Fibroblast of lung (primary cell): ENCODE data around the gene ATP5MG.

Experiments used
- EZH2 ChIP-seq: IDR thresholded peaks from 2 replicates; pipeline ENCODE4 v1.5.1; 2012; ENCODE audit warnings: low read length, control low read depth, mild to moderate bottlenecking; ENCODE audit errors: missing control alignments
- TF ChIP-seq, protein P1 (sequence below), 2 donors: IDR thresholded peaks in 1 of 2; conservative IDR thresholded peaks in 1 of 2; 1 replicate in 1 of 2; 2 replicates in 1 of 2; pipeline ENCODE4 v1.5.1; 2011 to 2012; ENCODE audit warnings: low read length in 2 of 2, control low read depth in 1 of 2, inconsistent platforms in 1 of 2, low read depth in 1 of 2, mild to moderate bottlenecking in 1 of 2

DNA sequence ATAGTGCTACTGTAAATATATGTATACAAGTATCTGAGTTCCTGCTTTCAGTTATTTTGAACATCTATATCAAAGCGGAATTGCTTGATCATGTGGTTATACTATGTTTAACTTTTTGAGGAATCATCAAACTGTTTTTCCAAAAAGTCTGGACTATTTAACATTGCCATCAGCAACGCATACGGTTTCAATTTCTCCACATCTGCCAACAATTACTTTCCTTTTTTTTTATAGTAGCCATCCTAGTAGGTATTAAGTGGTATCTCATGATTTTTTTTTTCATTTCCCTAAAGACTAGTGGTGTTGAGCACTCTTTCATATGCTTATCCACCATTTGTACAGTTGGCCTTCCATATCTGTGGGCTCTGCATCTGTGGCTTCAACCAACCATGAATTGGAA lies 43.3 kb upstream of the ATP5MG start:
- TF ChIP-seq, protein P1, sequence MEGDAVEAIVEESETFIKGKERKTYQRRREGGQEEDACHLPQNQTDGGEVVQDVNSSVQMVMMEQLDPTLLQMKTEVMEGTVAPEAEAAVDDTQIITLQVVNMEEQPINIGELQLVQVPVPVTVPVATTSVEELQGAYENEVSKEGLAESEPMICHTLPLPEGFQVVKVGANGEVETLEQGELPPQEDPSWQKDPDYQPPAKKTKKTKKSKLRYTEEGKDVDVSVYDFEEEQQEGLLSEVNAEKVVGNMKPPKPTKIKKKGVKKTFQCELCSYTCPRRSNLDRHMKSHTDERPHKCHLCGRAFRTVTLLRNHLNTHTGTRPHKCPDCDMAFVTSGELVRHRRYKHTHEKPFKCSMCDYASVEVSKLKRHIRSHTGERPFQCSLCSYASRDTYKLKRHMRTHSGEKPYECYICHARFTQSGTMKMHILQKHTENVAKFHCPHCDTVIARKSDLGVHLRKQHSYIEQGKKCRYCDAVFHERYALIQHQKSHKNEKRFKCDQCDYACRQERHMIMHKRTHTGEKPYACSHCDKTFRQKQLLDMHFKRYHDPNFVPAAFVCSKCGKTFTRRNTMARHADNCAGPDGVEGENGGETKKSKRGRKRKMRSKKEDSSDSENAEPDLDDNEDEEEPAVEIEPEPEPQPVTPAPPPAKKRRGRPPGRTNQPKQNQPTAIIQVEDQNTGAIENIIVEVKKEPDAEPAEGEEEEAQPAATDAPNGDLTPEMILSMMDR (conservative IDR thresholded peaks at IDR 0.05 in 1 of 2, IDR thresholded peaks at IDR 0.05 in 1 of 2; ENCODE audit: low read depth in 1 of 2, low read length in 2 of 2) = no peak
- no peak for TF ChIP-seq EZH2
